H1 (cell line): ENCODE measurements around the gene SLC17A5. TPM values are rescaled to one million over a fixed set of nuclear protein-coding genes. Genes with fewer than 3 reads are reported as not detected.

Experiments used
- BCL11A ChIP-seq, 2 experiments: IDR thresholded peaks; one replicate each; pipeline ENCODE4 v1.6.1; 2011; ENCODE audit warnings: low read depth in 2 of 2, low read length in 2 of 2, mild to moderate bottlenecking in 2 of 2
- JUND ChIP-seq: IDR thresholded peaks from 2 replicates; pipeline ENCODE4 v1.6.1; 2011; ENCODE audit warnings: mild to moderate bottlenecking, improper control_type of control experiment, low read length
- RNF2 ChIP-seq: fragments of 200-900, 300-1000 bp; sonication (generic); IDR thresholded peaks from 2 replicates; pipeline ENCODE4 v1.7.1; 2016; ENCODE audit warnings: borderline replicate concordance, low read depth, mild to moderate bottlenecking, antibody characterized with exemption, low read length; ENCODE audit not compliant: poor library complexity, severe bottlenecking; ENCODE audit errors: missing control alignments
- SIN3A ChIP-seq, 2 experiments: IDR thresholded peaks in 1 of 2; conservative IDR thresholded peaks in 1 of 2; 2 replicates each; pipeline ENCODE4 v1.6.1; 2011 to 2012; ENCODE audit warnings: low read length in 2 of 2, improper control_type of control experiment in 1 of 2, low read depth in 1 of 2, mild to moderate bottlenecking in 1 of 2
- TAF1 ChIP-seq: IDR thresholded peaks from 2 replicates; pipeline ENCODE4 v1.6.1; 2011; ENCODE audit warnings: mild to moderate bottlenecking, low read depth, low read length
- TAF7 ChIP-seq: optimal IDR thresholded peaks from 2 replicates; pipeline ENCODE3; 2011; ENCODE audit warnings: low read depth, mild to moderate bottlenecking, inconsistent platforms, low read length, moderate library complexity, borderline replicate concordance
- polyA plus RNA-seq, 7 experiments: library from polyadenylated mRNA; depleted of rRNA in 3 of 7; stranded (reverse) in 5 of 7; unstranded in 2 of 7; fragments of >200 nt in 5 of 7; fragments of 200-250 nt in 2 of 7; gene quantifications; 1 replicate in 5 of 7; 2 replicates in 1 of 7; 4 replicates in 1 of 7; pipeline versions ENCODE4 v1.2.1 to v1.2.3, GENCODE V29; 2011 to 2013; ENCODE audit warnings: missing spikeins in 2 of 7, mixed read lengths in 2 of 7
- total RNA-seq: library from RNA; stranded (reverse); fragmentation: NEBNext Ultra II Directional; extraction: Animal tissue kit (Norgen Biotek cat#: 25700); gene quantifications from 2 replicates; pipeline ENCODE4 v1.2.1, GENCODE V29; 2021
- TF ChIP-seq, protein P1 (sequence below): IDR thresholded peaks from 2 replicates; pipeline ENCODE4 v1.6.1; 2012; ENCODE audit warnings: low read length, inconsistent platforms

SLC17A5 gene
- total and polyA plus RNA-seq, 2 of the 8 experiments (the other 6 are each of a cell fraction or from before 2014, with no cell fraction given), result 11.0 to 11.9 TPM

DNA sequence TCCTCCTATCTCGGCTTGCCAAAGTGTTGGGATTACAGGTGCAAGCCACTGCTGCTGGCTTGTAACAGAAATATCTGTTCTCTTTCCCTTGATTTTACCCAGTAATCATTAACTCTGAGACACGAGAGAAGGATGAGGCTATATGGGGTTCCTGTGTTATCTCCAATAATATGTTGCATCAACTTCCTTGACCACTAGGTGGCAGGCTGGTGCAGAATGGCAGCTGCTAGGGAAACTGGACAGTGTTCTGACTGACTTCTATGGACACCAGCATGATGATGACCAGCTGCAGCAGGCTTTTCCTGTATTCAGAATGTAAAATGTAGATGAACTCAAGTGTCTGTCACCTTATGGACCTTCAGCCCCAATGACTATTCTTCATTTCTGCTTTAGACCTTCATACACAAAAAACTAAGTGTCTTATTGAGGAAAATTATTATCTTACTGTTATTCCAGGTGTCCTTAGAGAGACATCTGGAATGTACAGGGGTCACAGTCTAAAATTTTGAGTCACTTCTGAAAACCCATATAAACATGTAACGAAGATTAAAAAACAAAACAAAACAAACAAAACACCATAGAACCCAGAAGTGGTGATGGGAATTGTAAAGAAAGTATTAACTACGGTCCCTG is 21.8 kb upstream of the SLC17A5 start (continued):
- TF ChIP-seq SIN3A (conservative IDR thresholded peaks at IDR 0.05 in 1 of 2, IDR thresholded peaks at IDR 0.05 in 1 of 2; ENCODE audit: low read depth in 1 of 2, low read length in 2 of 2), result no peak
- TF ChIP-seq TAF1, result no peak
- no peak for TF ChIP-seq RNF2
- no peak for TF ChIP-seq JUND
- TF ChIP-seq, protein P1, sequence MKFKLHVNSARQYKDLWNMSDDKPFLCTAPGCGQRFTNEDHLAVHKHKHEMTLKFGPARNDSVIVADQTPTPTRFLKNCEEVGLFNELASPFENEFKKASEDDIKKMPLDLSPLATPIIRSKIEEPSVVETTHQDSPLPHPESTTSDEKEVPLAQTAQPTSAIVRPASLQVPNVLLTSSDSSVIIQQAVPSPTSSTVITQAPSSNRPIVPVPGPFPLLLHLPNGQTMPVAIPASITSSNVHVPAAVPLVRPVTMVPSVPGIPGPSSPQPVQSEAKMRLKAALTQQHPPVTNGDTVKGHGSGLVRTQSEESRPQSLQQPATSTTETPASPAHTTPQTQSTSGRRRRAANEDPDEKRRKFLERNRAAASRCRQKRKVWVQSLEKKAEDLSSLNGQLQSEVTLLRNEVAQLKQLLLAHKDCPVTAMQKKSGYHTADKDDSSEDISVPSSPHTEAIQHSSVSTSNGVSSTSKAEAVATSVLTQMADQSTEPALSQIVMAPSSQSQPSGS, result no peak
- no peak for TF ChIP-seq BCL11A (IDR thresholded peaks at IDR 0.05; ENCODE audit: low read depth in 2 of 2, low read length in 2 of 2)
- TF ChIP-seq TAF7, result no peak
